ENCODE results near the gene DCDC2C. TPM values are rescaled to one million over a fixed set of nuclear protein-coding genes. Genes with fewer than 3 reads are reported as not detected.

DCDC2C gene
- total RNA-seq, 2 donors from 2014 or later: 5.9 TPM; not detected in 1

DNA sequence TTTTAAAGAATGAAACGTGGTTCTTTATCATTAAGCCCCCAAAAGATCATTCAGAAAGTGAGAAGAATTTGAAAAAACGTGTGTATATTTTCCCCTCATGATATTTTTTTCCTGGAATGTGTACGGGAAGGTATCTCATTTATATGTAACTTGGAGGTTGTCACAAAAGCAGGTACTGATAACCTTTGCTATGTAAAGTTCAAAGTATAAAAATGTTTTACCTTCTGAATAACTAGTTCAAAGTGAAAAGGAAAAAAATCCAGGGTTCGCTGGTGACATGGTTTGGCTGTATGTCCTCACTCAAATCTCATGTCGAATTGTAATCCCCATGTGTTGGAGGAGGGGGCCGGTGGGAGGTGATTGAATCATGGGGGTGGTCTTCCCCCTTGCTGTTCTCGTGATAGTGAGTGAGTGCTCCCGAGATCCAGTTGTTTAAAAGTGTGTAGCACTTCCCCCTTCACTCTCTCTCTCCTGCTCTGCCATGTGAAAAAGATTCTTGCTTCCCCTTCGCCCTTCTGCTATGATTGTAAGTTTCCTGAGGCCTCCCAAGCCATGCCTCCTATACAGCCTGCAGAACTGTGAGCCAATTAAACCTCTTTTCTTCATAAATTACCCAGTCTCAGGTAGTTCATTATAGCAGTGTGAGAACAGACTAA is 144.2 kb downstream of the DCDC2C start:
- DNase-seq (ENCODE audit: low spot score): no peak
- Histone ChIP-seq H3K4me1 (replicated peaks) (no peaks in the 10 kb centered on the region), H3K36me3 (no peaks in the 10 kb centered on the region), H3K27ac (no peak overlapping the region), H3K9me3 (no peaks in the 10 kb centered on the region), H3K4me3 (no peak overlapping the region), H3K27me3 (replicated peaks; ENCODE audit: insufficient read depth) (no peaks in the 10 kb centered on the region)
- TF ChIP-seq POLR2A (IDR thresholded peaks at IDR 0.05): no peak
- TF ChIP-seq, protein P1, sequence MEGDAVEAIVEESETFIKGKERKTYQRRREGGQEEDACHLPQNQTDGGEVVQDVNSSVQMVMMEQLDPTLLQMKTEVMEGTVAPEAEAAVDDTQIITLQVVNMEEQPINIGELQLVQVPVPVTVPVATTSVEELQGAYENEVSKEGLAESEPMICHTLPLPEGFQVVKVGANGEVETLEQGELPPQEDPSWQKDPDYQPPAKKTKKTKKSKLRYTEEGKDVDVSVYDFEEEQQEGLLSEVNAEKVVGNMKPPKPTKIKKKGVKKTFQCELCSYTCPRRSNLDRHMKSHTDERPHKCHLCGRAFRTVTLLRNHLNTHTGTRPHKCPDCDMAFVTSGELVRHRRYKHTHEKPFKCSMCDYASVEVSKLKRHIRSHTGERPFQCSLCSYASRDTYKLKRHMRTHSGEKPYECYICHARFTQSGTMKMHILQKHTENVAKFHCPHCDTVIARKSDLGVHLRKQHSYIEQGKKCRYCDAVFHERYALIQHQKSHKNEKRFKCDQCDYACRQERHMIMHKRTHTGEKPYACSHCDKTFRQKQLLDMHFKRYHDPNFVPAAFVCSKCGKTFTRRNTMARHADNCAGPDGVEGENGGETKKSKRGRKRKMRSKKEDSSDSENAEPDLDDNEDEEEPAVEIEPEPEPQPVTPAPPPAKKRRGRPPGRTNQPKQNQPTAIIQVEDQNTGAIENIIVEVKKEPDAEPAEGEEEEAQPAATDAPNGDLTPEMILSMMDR (IDR thresholded peaks at IDR 0.05): no peak
- TF ChIP-seq POLR2AphosphoS5 (IDR thresholded peaks at IDR 0.05): no peak
- intact Hi-C loops (cut with DNase I): no loop called here
- 61% methylated on average over 9 of the region's 9 CpGs for WGBS

DNA sequence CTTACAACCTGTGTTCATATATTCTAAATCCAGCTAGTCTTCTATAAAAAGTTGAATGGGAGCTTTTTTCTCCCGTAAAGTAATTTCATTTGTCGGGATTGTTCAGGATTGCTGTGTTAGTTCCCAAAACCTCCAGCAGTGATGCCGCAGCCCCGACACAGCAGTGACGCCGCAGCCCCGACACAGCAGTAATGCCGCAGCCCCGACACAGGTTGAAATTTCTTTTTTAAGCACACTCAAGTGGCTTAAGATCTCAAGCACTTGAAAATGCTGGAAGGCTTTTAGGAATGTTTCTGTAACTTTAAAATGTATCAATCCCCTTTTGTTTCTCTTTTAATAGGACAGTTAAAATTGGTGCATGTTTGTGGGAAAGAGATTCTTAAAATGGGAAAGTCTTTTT is 145.4 kb downstream of the DCDC2C start:
- DNase-seq (ENCODE audit: low spot score): no peak
- no peaks in the 10 kb centered on the region for H3K4me1 ChIP-seq (replicated peaks)
- WGBS: 83% methylated on average over 9 of the region's 9 CpGs
- H3K27me3 ChIP-seq (replicated peaks; ENCODE audit: insufficient read depth): no peaks in the 10 kb centered on the region
- no peaks in the 10 kb centered on the region for H3K36me3 ChIP-seq
- intact Hi-C loops (cut with DNase I): no loop called here
- no peaks in the 10 kb centered on the region for H3K9me3 ChIP-seq
- no peak for TF ChIP-seq POLR2A (IDR thresholded peaks at IDR 0.05)
- TF ChIP-seq, protein P1 (IDR thresholded peaks at IDR 0.05): no peak
- no peak for TF ChIP-seq POLR2AphosphoS5 (IDR thresholded peaks at IDR 0.05)
- H3K27ac ChIP-seq: no peak overlapping the region
- no peak overlapping the region for H3K4me3 ChIP-seq

DNA sequence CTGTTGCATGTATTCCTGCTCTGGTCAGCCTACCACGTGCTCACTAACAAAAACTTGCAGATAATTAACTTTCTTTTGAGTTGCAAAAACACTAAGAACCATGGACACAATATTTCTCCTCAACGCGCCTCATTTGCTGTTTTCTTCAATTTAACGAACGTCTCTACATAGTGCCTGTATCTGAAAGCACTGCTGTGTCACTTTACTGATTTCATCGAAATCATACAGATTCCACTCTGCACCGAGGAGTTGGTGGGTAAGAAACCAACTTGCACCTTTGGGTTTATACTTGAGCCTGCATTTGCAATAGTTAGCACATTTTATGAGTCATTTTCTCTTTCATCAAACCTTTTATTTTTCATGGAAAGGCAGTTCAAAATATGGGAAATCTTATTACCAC is 145.8 kb downstream of the DCDC2C start:
- intact Hi-C loops (cut with DNase I): no loop called here
- no peaks in the 10 kb centered on the region for H3K9me3 ChIP-seq
- no peak overlapping the region for H3K4me3 ChIP-seq
- no peaks in the 10 kb centered on the region for H3K27me3 ChIP-seq (replicated peaks; ENCODE audit: insufficient read depth)
- WGBS: 84% methylated on average over 7 of the region's 7 CpGs
- DNase-seq (ENCODE audit: low spot score): no peak
- TF ChIP-seq POLR2AphosphoS5 (IDR thresholded peaks at IDR 0.05) (no peak), POLR2A (IDR thresholded peaks at IDR 0.05) (no peak)
- TF ChIP-seq, protein P1 (IDR thresholded peaks at IDR 0.05): no peak
- no peaks in the 10 kb centered on the region for H3K4me1 ChIP-seq (replicated peaks)
- no peaks in the 10 kb centered on the region for H3K36me3 ChIP-seq
- no peak overlapping the region for H3K27ac ChIP-seq

DNA sequence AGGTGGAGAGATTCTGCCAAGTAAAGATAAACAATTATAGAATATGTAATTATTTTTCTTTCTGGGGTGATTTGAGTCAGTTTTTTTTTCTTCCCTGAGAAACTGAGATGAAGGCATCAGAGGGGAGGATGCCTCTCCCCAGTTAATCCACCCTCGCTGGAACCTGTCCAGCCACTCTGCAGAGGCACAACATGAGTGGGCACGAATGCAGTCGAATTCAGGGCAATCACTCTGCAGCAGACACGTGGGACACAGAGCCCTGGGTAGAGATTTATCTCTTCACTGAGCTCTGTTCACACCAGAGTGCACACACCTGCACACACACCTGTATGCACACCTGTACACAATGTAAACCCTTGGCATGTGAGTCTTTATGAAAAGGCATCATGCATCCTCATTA is 154.2 kb downstream of the DCDC2C start:
- no peaks in the 10 kb centered on the region for H3K9me3 ChIP-seq
- no peaks in the 10 kb centered on the region for H3K36me3 ChIP-seq
- H3K27me3 ChIP-seq (replicated peaks; ENCODE audit: insufficient read depth): no peaks in the 10 kb centered on the region
- H3K4me1 ChIP-seq (replicated peaks): no peaks in the 10 kb centered on the region
- H3K4me3 ChIP-seq: no peak overlapping the region
- DNase-seq (ENCODE audit: low spot score): no peak
- H3K27ac ChIP-seq: no peak overlapping the region
- intact Hi-C loops (cut with DNase I): no loop called here
- WGBS: 40% methylated on average over 4 of the region's 4 CpGs
- TF ChIP-seq, protein P1 (IDR thresholded peaks at IDR 0.05): no peak
- TF ChIP-seq POLR2AphosphoS5 (IDR thresholded peaks at IDR 0.05): no peak
- no peak for TF ChIP-seq POLR2A (IDR thresholded peaks at IDR 0.05)

All from prostate gland (tissue), 2 donors.